ENCODE measurements around the gene OLFM1. TPM values are rescaled to one million over a fixed set of nuclear protein-coding genes. Genes with fewer than 3 reads are reported as not detected.

The OLFM1 gene
- total RNA-seq, 1 experiment from 2014 or later: 3.5 TPM

DNA sequence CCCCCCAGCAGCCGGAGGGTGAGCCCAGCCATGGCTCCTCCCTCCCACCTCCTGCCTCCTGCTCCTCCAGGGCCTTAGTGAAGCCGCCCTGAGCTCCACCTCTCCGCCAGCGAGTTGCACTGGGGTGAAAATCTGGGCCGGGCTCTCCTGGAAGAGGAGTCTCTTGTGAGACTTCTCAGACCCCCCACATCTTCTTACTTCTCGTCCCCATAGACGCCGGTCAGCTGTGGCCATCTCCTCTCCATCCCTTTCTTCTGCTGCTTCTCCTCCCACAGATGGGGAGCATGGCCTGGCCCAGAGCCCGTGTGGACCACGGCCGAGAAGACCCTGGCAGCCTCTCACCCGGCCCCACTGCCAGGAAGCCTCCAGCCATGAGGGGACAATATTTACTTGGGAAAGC lies 17.3 kb downstream of the OLFM1 start:
- no peaks in the 10 kb centered on the region for H3K9me2 ChIP-seq (ENCODE audit: insufficient read depth)
- H3K36me3 ChIP-seq (ENCODE audit: control insufficient read depth in 1 of 2, insufficient read depth in 2 of 2, low read length in 2 of 2): no peaks in the 10 kb centered on the region
- no TSS peak for BruUV-seq (replicated peaks)
- H3K79me2 ChIP-seq (ENCODE audit: insufficient read depth, low read length): no peaks in the 10 kb centered on the region
- H3K27me3 ChIP-seq (ENCODE audit: insufficient read depth, low read length): peaks cover 29% of the 10 kb centered on the region; the same call in 1 of the 2 replicates
- CTCF ChIA-PET: no interaction called here
- intact Hi-C loops (cut with micrococcal nuclease): no loop called here
- no peak overlapping the region for H3K27ac ChIP-seq (ENCODE audit: low read depth, low read length)
- H3K4me2 ChIP-seq (ENCODE audit: low read length): no peak overlapping the region
- H3K4me3 ChIP-seq (replicated peaks in 1 of 2; ENCODE audit: low read depth in 1 of 2, low read length in 2 of 2): no peak overlapping the region
- no peak overlapping the region for H2AFZ ChIP-seq (ENCODE audit: low read depth, low read length, poor library complexity, severe bottlenecking)
- no peak overlapping the region for H3K9ac ChIP-seq (ENCODE audit: low read length)
- no peaks in the 10 kb centered on the region for H3K9me3 ChIP-seq (ENCODE audit: control insufficient read depth in 1 of 2, insufficient read depth in 1 of 2, low read depth in 1 of 2, low read length in 2 of 2)
- no peaks in the 10 kb centered on the region for H3K4me1 ChIP-seq (ENCODE audit: control insufficient read depth in 1 of 2, insufficient read depth in 2 of 2, low read length in 2 of 2)
- RAD21 ChIA-PET (ENCODE audit: low non-redundant PET in 1 of 2, low total read pairs in 2 of 2, uncharacterized antibody in 2 of 2, unreplicated experiment in 2 of 2): no interaction called here
- DNase-seq (ENCODE audit: low read depth, low spot score): no peak
- no peak for ATAC-seq
- no peaks in the 10 kb centered on the region for H4K20me1 ChIP-seq (ENCODE audit: insufficient read depth)
- no peak for TF ChIP-seq POLR2A (IDR thresholded peaks at IDR 0.05; ENCODE audit: borderline replicate concordance, extremely low read depth, insufficient read depth, insufficient read length)
- TF ChIP-seq SIN3A (IDR thresholded peaks at IDR 0.05; ENCODE audit: low read depth): no peak
- TF ChIP-seq, protein P1, sequence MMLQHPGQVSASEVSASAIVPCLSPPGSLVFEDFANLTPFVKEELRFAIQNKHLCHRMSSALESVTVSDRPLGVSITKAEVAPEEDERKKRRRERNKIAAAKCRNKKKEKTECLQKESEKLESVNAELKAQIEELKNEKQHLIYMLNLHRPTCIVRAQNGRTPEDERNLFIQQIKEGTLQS (IDR thresholded peaks at IDR 0.05): no peak
- no peak for TF ChIP-seq YY1 (IDR thresholded peaks at IDR 0.05; ENCODE audit: extremely low read depth, insufficient replicate concordance, low read depth, low read length)
- TF ChIP-seq CEBPB (IDR thresholded peaks at IDR 0.05; ENCODE audit: low read depth): no peak
- TF ChIP-seq, protein P2, sequence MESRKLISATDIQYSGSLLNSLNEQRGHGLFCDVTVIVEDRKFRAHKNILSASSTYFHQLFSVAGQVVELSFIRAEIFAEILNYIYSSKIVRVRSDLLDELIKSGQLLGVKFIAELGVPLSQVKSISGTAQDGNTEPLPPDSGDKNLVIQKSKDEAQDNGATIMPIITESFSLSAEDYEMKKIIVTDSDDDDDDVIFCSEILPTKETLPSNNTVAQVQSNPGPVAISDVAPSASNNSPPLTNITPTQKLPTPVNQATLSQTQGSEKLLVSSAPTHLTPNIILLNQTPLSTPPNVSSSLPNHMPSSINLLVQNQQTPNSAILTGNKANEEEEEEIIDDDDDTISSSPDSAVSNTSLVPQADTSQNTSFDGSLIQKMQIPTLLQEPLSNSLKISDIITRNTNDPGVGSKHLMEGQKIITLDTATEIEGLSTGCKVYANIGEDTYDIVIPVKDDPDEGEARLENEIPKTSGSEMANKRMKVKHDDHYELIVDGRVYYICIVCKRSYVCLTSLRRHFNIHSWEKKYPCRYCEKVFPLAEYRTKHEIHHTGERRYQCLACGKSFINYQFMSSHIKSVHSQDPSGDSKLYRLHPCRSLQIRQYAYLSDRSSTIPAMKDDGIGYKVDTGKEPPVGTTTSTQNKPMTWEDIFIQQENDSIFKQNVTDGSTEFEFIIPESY (IDR thresholded peaks at IDR 0.05; ENCODE audit: extremely low read depth, insufficient replicate concordance, low read length): no peak
- TF ChIP-seq EZH2 (IDR thresholded peaks at IDR 0.05): no peak
- TF ChIP-seq MAX (IDR thresholded peaks at IDR 0.05): no peak
- TF ChIP-seq RAD21 (IDR thresholded peaks at IDR 0.05; ENCODE audit: low read depth): no peak
- TF ChIP-seq CTCF (IDR thresholded peaks at IDR 0.05 in 2 of 3, conservative IDR thresholded peaks at IDR 0.05 in 1 of 3; ENCODE audit: borderline replicate concordance in 1 of 3, insufficient read depth in 1 of 3, low read depth in 2 of 3, low read length in 2 of 3): no peak
- no peak for TF ChIP-seq POLR2AphosphoS5 (IDR thresholded peaks at IDR 0.05; ENCODE audit: low read depth, low read length)
- no peak for TF ChIP-seq JUND (IDR thresholded peaks at IDR 0.05)
- no peak for TF ChIP-seq ELF1 (IDR thresholded peaks at IDR 0.05; ENCODE audit: borderline replicate concordance, low read depth)
- no peak for TF ChIP-seq SRF (IDR thresholded peaks at IDR 0.05; ENCODE audit: low read depth)
- TF ChIP-seq, protein P3, sequence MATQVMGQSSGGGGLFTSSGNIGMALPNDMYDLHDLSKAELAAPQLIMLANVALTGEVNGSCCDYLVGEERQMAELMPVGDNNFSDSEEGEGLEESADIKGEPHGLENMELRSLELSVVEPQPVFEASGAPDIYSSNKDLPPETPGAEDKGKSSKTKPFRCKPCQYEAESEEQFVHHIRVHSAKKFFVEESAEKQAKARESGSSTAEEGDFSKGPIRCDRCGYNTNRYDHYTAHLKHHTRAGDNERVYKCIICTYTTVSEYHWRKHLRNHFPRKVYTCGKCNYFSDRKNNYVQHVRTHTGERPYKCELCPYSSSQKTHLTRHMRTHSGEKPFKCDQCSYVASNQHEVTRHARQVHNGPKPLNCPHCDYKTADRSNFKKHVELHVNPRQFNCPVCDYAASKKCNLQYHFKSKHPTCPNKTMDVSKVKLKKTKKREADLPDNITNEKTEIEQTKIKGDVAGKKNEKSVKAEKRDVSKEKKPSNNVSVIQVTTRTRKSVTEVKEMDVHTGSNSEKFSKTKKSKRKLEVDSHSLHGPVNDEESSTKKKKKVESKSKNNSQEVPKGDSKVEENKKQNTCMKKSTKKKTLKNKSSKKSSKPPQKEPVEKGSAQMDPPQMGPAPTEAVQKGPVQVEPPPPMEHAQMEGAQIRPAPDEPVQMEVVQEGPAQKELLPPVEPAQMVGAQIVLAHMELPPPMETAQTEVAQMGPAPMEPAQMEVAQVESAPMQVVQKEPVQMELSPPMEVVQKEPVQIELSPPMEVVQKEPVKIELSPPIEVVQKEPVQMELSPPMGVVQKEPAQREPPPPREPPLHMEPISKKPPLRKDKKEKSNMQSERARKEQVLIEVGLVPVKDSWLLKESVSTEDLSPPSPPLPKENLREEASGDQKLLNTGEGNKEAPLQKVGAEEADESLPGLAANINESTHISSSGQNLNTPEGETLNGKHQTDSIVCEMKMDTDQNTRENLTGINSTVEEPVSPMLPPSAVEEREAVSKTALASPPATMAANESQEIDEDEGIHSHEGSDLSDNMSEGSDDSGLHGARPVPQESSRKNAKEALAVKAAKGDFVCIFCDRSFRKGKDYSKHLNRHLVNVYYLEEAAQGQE (IDR thresholded peaks at IDR 0.05; ENCODE audit: low read depth): no peak
- TF ChIP-seq CBX3 (IDR thresholded peaks at IDR 0.05; ENCODE audit: low read depth): no peak
- POLR2A ChIA-PET: no interaction called here
